OCI-LY7 (cell line): Measurements from ENCODE around the gene EIF4E. TPM values are rescaled to one million over a fixed set of nuclear protein-coding genes. Genes with fewer than 3 reads are reported as not detected.
"Not testable (repeated sequence)": the region's sequence is repeated elsewhere in the genome, so short reads cannot be mapped to it uniquely, and the experiment has no call there.

Source experiments
- BruUV-seq: library from RNA; stranded (reverse); fragments of 400-500 nt; replicated peaks from 2 replicates; lab custom pipeline; 2021; lab: Mats Ljungman, UMichigan
- CTCF ChIA-PET: fragments of 300-600 bp; sonication (Branson Sonifier 250); formaldehyde crosslinking; loops from one replicate; lab custom pipeline; 2022; ENCODE audit warnings: antibody characterized with exemption; ENCODE audit not compliant: unreplicated experiment; lab: Charles Lee
- POLR2A ChIA-PET: fragments of 300-600 bp; sonication (Branson Sonifier 250); formaldehyde crosslinking; loops from one replicate; lab custom pipeline; 2022; ENCODE audit warnings: antibody characterized with exemption; lab: Charles Lee
- DNase-seq: peaks from one replicate; pipeline ENCODE4 v3.0.0-alpha.2; 2015; ENCODE audit warnings: low spot score
- H2AFZ ChIP-seq: fragments of 200-600 bp; sonication (generic), shearing (Covaris generic); 2 replicates; pipeline ENCODE4 v1.6.1; 2014; ENCODE audit warnings: mild to moderate bottlenecking, antibody characterized with exemption, low read length, moderate library complexity
- H3K27ac ChIP-seq: fragments of 200-600 bp; sonication (generic); 2 replicates; pipeline ENCODE4 v1.5.1; 2014; ENCODE audit warnings: mixed run types, low read depth, mild to moderate bottlenecking, moderate library complexity, low read length, inconsistent platforms; ENCODE audit not compliant: poor library complexity, severe bottlenecking
- H3K36me3 ChIP-seq: fragments of 200-600 bp; sonication (generic); 2 replicates; pipeline ENCODE4 v1.6.1; 2014; ENCODE audit warnings: mild to moderate bottlenecking, antibody characterized with exemption, low read length, moderate library complexity, mixed read lengths; ENCODE audit not compliant: insufficient read depth
- H3K4me1 ChIP-seq: fragments of 200-600 bp; sonication (generic); 2 replicates; pipeline ENCODE4 v1.5.1; 2014; ENCODE audit warnings: mild to moderate bottlenecking, low read length; ENCODE audit not compliant: insufficient read depth, poor library complexity, severe bottlenecking
- H3K4me2 ChIP-seq: fragments of 200-600 bp; sonication (generic); 2 replicates; pipeline ENCODE4 v1.6.1; 2014; ENCODE audit warnings: mild to moderate bottlenecking, low read length
- H3K4me3 ChIP-seq: fragments of 200-600 bp; sonication (generic); 2 replicates; pipeline ENCODE4 v1.5.1; 2014; ENCODE audit warnings: mild to moderate bottlenecking, low read depth, low read length; ENCODE audit not compliant: poor library complexity, severe bottlenecking
- H3K79me2 ChIP-seq: fragments of 200-600 bp; sonication (generic); 2 replicates; pipeline ENCODE4 v1.6.1; 2016; ENCODE audit warnings: low read depth, mild to moderate bottlenecking, low read length, moderate library complexity, mixed read lengths; ENCODE audit not compliant: insufficient read depth
- H3K9me2 ChIP-seq: fragments of 200-600 bp; sonication (generic); 2 replicates; pipeline ENCODE4 v1.6.1; 2016; ENCODE audit warnings: mild to moderate bottlenecking, low read length, mixed read lengths; ENCODE audit not compliant: insufficient read depth
- H3K9me3 ChIP-seq: fragments of 200-600 bp; sonication (generic); 2 replicates; pipeline ENCODE4 v1.6.1; 2014; ENCODE audit warnings: mild to moderate bottlenecking, mixed run types, low read length, mixed read lengths
- H4K20me1 ChIP-seq: fragments of 200-600 bp; sonication (generic); 2 replicates; pipeline ENCODE4 v1.6.1; 2014; ENCODE audit warnings: mild to moderate bottlenecking, antibody characterized with exemption, low read length, moderate library complexity, mixed read lengths; ENCODE audit not compliant: insufficient read depth
- EZH2phosphoT487 ChIP-seq: fragments of 200-600 bp; sonication (generic); IDR thresholded peaks from 2 replicates; pipeline ENCODE4 v1.6.1; 2018; ENCODE audit warnings: low read depth, borderline replicate concordance, mild to moderate bottlenecking, mixed run types, antibody characterized with exemption, low read length, moderate library complexity, mixed read lengths
- intact Hi-C: fragments of 100-400 bp; cut with micrococcal nuclease; formaldehyde crosslinking; loops from one replicate; pipeline ENCODE4 v1.10.0; 2022; ENCODE audit not compliant: unreplicated experiment
- total RNA-seq, 2 experiments: library from RNA; depleted of rRNA in 1 of 2; stranded (reverse); fragments of >200 nt in 1 of 2; shearing (Covaris generic) in 1 of 2; gene quantifications; 2 replicates each; pipeline ENCODE4 v1.2.3, GENCODE V29; 2014 to 2022
- TF ChIP-seq, protein P1 (sequence below): fragments of 200-600 bp; sonication (generic); conservative IDR thresholded peaks from 2 replicates; pipeline ENCODE4 v1.5.1; 2014; ENCODE audit warnings: mild to moderate bottlenecking, antibody characterized with exemption, low read length, moderate library complexity, mixed read lengths

The EIF4E gene
- total RNA-seq, 2 experiments from 2014 or later = 136 to 160 TPM

DNA sequence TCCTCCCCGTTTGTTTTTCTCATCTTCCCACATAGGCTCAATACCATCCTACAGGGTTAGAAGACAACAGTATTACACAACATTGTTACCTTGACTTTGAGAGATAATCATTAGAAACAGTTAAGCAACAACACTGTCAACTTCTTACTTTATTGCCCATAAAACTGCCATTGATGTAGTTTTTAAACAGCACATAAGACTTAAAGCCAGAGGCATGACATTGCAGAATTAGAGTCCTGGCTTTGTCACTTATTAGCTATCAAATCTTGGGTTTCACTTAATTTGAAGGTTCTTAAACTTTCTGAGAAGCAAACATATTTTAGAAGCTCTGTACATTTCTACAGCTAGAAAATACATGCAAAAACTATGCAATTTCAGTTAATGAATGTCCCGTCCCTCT lies 41.8 kb downstream of the EIF4E start:
- no TSS peak for BruUV-seq
- H2AFZ ChIP-seq = no peak overlapping the region
- POLR2A ChIA-PET = interaction anchor here (0.5 kb wide), 1 partner anchor 102 kb away, joined by 3 read pairs; no protein-coding TSS in a partner anchor
- intact Hi-C loops = no loop called here
- no peaks in the 10 kb centered on the region for H3K4me1 ChIP-seq
- H3K36me3 ChIP-seq = peaks cover 97% of the 10 kb centered on the region
- TF ChIP-seq EZH2phosphoT487 = no peak
- peaks cover 44% of the 10 kb centered on the region; the same call in 1 of the 2 replicates for H3K79me2 ChIP-seq
- no peak overlapping the region for H3K27ac ChIP-seq
- no peak overlapping the region for H3K4me3 ChIP-seq
- CTCF ChIA-PET = no interaction called here
- DNase-seq = no peak
- no peaks in the 10 kb centered on the region for H4K20me1 ChIP-seq
- no peaks in the 10 kb centered on the region for H3K9me2 ChIP-seq
- no peak overlapping the region for H3K4me2 ChIP-seq
- no peaks in the 10 kb centered on the region for H3K9me3 ChIP-seq

DNA sequence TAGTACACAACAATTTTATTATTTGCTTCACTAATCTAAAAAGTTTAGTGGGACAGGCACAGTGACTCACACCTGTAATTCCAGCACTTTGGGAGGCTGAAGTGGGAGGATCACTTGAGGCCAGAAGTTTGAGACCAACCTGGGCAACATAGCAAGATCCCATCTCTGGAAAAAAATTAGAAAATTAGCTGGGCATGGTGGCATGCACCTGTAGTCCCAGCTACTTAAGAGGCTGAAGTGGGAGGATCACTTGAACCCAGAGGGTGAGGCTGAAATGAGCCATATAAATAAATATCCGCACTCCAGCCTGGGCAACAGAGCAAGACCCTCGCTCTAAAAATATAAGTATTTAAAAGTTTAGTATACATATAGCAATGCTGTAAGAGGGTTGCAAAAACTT lies 42.6 kb downstream of the EIF4E start:
- Histone ChIP-seq H3K36me3 (peaks cover 97% of the 10 kb centered on the region), H3K79me2 (peaks cover 38% of the 10 kb centered on the region; the same call in 1 of the 2 replicates)
- CTCF ChIA-PET, H2AFZ ChIP-seq, H3K27ac ChIP-seq, intact Hi-C loops, H3K9me3 ChIP-seq, H3K4me2 ChIP-seq, H3K4me1 ChIP-seq, H4K20me1 ChIP-seq, BruUV-seq, H3K9me2 ChIP-seq, DNase-seq, POLR2A ChIA-PET, H3K4me3 ChIP-seq: not testable (repeated sequence)

DNA sequence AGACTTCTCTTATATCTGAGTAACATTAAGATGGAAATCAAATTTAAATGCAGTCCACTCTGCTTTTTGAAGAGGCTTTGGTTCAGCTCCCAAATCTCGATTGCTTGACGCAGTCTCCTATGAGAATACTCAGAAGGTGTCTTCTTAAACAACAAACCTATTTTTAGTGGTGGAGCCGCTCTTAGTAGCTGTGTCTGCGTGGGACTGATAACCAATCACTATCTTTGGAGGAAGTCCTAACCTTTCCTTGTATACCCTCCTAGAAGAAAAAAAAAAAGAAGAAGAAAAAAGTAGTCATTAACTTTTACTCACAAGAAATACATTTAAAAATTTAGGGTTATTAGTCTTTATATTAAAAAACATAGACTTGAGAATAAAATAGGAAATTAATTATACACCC lies 48.0 kb downstream of the EIF4E start:
- H3K36me3 ChIP-seq = peaks cover 86% of the 10 kb centered on the region
- H3K4me2 ChIP-seq, CTCF ChIA-PET, H3K9me3 ChIP-seq, BruUV-seq, H3K79me2 ChIP-seq, H2AFZ ChIP-seq, intact Hi-C loops, H3K9me2 ChIP-seq, H3K27ac ChIP-seq, H3K4me3 ChIP-seq, H4K20me1 ChIP-seq, H3K4me1 ChIP-seq, DNase-seq: not testable (repeated sequence)
- POLR2A ChIA-PET = interaction anchor here (0.7 kb wide), 1 partner anchor 26 kb away, joined by 3 read pairs; no protein-coding TSS in a partner anchor

DNA sequence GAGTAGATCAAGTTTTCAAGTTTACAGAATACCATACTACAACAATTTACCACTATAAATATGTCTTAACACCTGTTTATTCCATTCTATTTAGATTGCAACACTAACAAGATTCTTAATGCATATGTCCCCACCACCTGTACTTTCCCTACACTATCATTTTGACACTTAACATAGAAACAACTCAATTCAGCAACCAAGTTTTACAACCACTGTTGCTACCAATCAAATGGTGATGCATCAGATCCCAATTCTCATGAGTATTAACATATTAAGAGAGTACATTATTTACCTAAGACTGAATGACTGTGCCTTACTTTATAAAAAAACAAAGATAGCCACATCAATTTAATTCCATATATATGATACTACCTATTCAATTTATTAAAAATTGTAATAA lies 49.4 kb downstream of the EIF4E start:
- intact Hi-C loops = no loop called here
- CTCF ChIA-PET = no interaction called here
- TF ChIP-seq, protein P1, sequence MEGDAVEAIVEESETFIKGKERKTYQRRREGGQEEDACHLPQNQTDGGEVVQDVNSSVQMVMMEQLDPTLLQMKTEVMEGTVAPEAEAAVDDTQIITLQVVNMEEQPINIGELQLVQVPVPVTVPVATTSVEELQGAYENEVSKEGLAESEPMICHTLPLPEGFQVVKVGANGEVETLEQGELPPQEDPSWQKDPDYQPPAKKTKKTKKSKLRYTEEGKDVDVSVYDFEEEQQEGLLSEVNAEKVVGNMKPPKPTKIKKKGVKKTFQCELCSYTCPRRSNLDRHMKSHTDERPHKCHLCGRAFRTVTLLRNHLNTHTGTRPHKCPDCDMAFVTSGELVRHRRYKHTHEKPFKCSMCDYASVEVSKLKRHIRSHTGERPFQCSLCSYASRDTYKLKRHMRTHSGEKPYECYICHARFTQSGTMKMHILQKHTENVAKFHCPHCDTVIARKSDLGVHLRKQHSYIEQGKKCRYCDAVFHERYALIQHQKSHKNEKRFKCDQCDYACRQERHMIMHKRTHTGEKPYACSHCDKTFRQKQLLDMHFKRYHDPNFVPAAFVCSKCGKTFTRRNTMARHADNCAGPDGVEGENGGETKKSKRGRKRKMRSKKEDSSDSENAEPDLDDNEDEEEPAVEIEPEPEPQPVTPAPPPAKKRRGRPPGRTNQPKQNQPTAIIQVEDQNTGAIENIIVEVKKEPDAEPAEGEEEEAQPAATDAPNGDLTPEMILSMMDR = no peak
- no peak for TF ChIP-seq EZH2phosphoT487
- no peak overlapping the region for H3K27ac ChIP-seq
- no peak overlapping the region for H3K4me2 ChIP-seq
- no peaks in the 10 kb centered on the region for H3K4me1 ChIP-seq
- no peaks in the 10 kb centered on the region for H4K20me1 ChIP-seq
- no TSS peak for BruUV-seq
- H3K36me3 ChIP-seq = peaks cover 73% of the 10 kb centered on the region
- H3K79me2 ChIP-seq = peaks cover 3% of the 10 kb centered on the region; the same call in 1 of the 2 replicates
- POLR2A ChIA-PET = no interaction called here
- no peak overlapping the region for H2AFZ ChIP-seq
- H3K9me3 ChIP-seq = no peaks in the 10 kb centered on the region
- no peak for DNase-seq
- no peak overlapping the region for H3K4me3 ChIP-seq
- no peaks in the 10 kb centered on the region for H3K9me2 ChIP-seq
